ENCODE data around the gene CDON.
"Not testable (repeated sequence)": the region's sequence is repeated elsewhere in the genome, so short reads cannot be mapped to it uniquely, and the experiment has no call there.

Gene CDON

DNA sequence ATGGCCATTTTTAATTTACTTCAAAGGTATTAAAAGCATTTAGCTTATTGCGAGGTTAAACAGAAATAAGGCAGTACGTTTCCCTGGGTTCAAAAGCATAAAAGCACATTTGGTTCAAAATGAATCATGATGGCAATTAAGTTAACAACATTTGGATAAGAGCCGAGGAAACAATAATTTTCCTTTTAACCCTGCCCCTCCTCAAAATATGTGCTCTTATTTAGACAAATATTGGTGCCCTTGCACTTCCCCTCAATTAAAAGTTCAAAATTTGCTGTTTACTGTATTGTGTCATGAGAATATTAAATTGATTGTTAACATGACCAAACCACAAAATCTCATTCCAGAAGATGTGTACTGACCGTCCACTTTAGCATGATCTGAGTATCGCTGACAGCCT, 68.2 kb downstream of the CDON start:
- no peak for DNase-seq (ENCODE audit: low read depth in 2 of 2)

DNA sequence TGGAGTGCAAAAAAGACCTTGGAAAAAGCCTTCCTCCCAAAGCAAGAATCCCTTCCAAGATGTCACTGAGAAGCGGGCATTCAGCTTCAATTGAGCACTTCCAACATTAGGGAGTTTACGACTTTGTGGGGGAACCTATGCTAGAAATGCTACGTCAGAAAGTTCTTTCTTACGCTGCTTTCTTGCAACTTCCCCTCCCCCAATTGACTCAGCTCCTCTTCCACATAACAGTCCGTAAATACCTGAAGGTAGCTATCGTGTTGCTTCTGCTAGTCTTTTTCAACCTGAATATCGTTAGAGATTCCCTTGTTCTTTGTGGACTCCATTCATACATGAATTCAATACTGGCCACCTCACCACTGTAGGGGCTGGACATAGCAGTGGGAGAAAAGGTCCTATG, 69.8 kb downstream of the CDON start:
- no peak for DNase-seq (ENCODE audit: low read depth in 2 of 2)

DNA sequence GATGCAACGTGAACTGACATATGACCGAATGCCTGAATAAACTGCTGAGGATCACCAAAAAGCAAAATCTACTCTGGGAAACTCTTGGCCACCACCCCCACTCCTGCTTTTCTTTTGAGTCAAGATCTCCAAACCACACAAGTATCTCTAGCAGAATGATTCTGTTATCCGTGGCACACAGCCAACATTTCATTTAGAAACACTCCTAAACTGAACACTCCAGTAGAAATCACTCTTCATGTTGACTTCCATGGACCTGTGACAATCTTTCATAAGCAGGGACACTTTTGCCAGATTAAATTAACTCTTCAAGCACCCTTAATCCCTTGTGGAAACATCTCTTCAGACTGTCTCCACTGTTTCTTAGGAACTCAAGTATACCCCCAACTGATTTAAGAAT, 72.4 kb downstream of the CDON start:
- DNase-seq (ENCODE audit: low read depth in 2 of 2) = no peak

DNA sequence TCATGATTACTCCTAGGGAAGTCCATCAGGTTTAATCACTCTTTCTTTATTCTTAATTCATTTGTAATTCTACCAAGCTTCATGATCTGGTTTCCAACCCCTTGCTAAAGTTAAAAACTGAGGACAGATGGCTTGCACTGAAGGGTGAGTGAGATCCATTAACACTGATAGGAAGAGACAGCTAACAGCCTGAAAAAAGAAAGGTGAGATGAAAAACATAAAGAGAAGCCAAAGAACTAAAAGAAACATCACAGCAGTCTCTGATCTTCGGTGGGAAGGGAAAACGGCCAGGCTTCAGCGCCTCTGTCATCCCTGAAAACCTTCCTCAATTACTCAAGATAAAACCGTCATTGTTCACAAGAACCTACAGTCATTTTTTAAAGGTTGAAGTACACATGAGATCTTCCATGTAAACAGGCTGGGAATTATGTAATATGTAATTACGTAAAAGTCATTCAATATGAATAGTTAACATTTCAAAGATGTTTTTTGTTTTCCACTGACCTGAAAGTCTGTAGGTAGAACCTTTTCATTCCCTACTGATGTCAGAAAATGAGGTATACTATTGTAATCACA, 75.5 kb downstream of the CDON start:
- no peak for DNase-seq (ENCODE audit: low read depth in 2 of 2)

DNA sequence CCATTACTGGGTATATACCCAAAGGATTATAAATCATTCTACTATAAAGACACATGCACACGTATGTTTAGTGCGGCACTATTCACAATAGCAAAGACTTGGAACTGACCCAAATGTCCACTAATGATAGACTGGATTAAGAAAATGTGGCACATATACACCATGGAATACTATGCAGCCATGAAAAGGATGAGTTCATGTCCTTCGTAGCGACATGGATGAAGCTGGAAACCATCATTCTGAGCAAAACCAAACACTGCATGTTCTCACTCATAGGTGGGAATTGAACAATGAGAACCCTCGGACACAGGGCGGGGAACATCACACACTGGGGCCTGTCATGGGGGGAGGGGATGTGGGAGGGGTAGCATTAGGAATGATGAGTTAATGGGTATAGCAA, 76.7 kb downstream of the CDON start:
- not testable (repeated sequence) for DNase-seq (ENCODE audit: low read depth in 2 of 2)

DNA sequence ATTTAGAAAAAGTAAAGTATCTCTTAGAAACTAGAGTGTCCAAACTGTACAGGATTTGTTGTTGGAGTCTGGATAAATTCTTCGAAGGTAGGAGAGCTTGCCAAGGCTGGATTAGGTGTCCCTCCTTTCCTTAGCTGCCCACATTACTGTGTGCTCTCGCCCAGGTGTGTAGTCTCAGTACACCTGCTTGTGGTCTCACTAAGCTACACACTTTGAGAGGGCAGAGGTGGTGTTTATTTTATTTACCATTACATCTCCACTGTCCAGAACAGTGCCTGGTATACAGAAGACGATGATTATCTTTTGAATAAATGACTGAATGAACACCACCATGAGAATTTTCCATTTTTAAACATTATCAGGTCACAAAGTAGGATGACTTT, 80.3 kb downstream of the CDON start:
- no peak for DNase-seq (ENCODE audit: low read depth in 2 of 2)

DNA sequence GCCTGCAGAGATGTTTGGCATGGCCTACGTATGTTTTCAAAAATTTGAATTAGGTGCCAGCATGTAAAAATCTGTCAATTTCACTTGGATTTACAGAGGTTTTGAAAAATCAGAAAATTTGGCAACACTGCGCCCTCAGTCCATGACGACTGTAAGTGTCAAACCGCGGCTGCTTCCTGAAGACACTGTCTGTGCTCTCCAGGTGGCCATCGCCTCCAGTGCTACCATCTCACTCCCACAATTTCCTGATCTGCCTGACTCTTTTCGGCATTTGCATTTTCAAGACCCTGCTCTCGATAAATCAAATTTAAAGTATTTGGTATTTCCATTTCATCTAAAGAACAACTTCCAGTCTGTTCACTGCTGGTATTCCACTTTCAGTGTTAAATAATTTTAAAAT, 82.2 kb downstream of the CDON start:
- DNase-seq (ENCODE audit: low read depth in 2 of 2) = no peak

DNA sequence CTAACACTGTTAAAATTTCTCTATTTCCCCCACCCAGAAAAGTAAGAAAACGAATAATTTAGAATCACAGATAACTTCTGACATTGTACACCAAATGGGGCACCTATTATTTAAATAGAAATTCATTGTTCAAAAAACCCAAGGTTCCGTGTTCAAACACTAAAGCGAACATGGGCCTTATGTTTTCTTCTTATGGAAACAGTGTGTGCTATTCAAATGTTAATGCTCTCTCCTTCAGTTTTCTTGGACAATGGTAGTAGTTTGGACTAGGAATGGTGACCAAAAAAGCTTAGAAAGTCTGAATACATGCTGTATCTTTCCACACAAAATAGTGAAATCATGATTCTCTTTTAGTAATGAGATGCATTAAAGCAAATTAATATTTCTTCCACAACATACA, 83.2 kb downstream of the CDON start:
- DNase-seq (ENCODE audit: low read depth in 2 of 2) = no peak

DNA sequence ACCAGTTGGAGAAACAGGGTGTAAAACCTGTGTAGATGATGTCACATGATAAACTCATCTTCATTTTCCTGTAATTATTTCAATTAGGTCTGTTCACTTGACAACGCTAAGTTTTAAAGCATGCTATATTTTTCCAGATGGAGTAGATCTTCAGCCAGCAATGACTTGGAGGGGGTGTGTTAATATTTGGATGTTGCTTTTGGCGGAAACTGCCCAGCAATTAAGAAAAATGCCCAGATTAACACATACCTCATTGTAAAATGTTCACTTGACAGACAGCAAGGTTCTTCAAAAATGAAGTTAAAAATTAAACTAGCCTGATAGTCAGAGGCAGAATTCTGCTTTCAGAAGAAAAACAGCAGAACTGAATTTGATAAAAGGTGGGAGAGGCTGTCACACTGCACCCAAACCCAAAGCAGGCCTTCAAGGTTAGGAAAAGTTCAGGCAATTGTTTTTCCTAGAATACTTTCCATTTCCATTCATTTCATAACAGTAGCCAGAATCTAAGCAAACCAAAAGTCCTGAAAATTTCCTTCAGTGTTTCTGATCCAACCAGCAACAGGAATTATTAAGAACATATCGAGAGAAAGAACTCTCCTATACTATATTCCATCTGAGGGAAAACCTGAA, 83.8 kb downstream of the CDON start:
- no peak for DNase-seq (ENCODE audit: low read depth in 2 of 2)

DNA sequence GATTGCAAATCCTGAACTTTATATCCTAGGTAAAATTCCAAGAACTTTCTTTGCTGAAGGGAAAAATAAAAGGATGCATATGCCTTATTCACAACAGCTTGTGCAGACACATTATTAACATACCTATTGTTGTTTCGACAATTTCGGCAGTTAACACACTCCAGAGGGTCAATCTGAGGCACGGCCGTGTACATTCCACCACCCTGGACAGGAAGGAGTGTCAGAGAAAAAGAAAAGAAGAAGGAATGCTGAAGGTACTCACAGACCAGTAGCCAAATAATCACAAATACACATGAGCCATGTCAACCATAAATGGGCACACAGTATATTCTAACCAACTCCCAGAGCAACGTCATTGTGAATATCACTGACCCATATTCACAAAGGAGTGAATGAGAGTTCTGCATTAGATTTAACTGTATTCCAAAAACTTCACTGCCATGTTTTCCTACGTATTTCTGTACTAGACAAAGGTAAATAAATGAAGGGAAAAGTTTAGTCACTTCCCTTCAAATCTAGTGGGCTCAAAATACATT, 84.4 kb downstream of the CDON start:
- DNase-seq (ENCODE audit: low read depth in 2 of 2) = no peak

DNA sequence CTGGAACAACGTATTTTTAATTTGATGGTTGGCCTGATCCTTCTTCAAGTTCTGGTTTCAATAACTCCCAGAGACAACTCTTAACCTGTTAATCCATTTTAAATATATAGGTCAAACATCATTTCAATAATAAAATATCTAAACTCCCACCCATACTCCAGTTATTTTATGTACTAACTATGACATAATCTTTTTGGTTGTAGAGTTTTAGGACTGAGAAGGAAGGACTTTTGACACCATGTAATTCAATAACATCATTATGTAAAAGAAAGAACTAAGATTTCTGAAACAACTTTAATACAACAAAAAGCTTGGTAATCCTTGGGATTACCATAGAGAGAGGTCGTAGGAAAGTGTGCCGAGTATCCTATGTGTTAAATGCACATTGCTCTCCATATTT, 85.3 kb downstream of the CDON start:
- DNase-seq (ENCODE audit: low read depth in 2 of 2) = no peak

DNA sequence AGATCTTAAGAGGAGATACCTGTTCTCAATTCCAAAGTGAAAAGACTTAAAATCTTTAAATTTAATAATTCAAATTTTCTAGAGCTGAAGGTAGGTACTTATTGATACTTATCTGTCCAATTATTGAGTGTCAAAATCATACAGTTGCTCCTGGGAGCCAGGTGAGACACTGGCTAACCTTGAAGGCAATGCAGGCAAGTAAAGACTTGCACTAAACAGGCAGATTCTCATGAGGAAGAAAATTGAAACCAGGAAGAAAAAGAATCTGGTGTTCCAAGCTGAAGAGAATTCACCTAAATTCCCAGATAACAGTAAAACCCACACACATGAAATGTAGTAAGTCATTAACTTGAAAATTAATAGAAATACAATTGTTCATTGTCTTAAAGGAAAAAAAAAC, 86.5 kb downstream of the CDON start:
- DNase-seq (ENCODE audit: low read depth in 2 of 2) = no peak

DNA sequence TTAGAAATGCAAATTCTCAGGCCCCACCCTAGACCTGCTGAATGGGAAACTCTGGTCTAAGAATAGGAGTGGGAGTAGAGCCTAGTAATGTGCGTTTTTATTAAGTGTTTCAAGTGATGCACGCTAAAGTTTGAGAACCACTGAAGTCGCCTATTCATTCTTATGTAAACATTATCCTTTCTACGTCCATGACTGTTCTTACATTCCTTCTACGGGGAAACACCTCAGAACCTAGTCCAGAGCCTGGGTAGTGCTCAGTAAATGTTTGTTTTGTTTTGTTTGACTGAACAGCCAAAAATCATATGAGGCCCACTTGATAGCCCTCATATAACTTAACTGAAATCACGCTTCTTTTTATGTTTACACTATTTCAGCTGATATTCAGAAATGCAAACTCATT, 87.0 kb downstream of the CDON start:
- no peak for DNase-seq (ENCODE audit: low read depth in 2 of 2)

DNA sequence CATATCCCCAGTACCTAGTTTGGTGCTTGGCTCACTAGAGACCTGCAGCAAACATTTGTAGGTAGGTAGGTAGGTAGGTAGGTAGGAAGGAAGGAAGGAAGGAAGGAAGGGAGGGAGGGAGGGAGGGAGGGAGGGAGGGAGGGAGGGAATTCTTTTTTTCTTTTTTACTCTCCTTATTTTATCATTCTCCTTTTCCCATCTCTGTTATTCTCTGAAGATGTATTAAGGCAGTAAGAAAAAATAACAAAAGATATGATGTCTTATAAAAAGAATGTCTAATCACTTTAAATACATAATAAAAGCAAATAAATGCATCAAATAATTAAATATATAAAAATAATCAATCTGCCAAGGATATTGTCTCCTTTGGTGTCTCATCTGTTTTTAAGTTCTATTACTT, 88.4 kb downstream of the CDON start:
- DNase-seq (ENCODE audit: low read depth in 2 of 2) = no peak

DNA sequence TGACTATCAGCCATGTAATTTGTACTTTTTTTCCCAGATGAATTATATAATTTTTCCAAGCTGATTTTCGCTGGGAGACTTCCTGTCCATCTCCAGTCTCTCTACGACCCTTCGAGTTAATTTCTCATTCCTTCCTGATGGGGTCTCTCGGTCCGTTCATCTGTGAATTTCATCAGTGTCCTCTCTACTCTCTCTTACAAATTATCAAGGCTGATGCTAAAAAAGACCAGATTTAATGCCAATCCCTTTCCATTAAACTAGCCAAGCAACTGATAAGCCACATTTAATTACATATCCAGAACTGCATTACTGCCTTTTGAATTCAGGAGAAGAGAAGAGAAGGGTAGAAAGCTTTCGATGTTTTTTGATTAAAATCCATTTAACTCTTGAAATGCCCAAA, 91.0 kb downstream of the CDON start:
- DNase-seq (ENCODE audit: low read depth in 2 of 2) = no peak

DNA sequence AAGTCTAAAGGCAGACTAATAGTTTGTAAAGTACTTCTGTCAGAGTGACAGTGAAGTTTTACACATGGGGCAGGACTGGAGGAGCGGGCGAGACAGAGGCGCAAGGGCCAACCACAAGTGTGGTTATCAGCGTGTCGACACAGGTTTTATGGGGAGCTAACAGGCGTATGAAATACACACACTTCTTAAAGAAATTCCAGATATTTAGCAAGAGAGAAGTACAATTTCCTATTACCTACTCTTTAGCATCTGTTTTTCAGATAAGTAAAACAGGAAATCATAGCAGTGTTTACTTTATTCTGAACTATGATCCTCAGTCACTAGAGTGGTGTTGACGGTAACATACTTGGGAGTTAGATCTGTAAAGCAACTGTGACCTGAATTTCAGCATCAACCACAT, 94.3 kb downstream of the CDON start:
- no peak for DNase-seq (ENCODE audit: low read depth in 2 of 2)

DNA sequence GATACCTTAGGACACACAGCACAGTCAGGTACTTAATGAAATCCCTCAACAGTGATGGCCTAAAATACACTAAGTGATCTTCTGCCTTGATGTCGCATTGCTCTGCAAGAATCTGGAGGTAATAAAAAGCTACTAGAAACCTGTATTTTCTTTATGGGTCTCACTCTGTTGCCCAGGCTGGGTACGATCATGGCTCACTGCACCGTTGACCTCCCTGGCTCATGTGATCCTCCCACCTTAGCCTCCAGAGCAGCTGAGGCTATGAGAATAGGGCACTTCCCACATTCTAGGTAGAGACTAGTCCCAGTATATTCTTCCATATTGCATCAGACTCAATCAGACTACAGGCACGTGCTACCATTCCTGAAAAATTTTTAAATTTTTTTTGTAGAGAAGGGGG, 95.2 kb downstream of the CDON start:
- DNase-seq (ENCODE audit: low read depth in 2 of 2) = no peak

DNA sequence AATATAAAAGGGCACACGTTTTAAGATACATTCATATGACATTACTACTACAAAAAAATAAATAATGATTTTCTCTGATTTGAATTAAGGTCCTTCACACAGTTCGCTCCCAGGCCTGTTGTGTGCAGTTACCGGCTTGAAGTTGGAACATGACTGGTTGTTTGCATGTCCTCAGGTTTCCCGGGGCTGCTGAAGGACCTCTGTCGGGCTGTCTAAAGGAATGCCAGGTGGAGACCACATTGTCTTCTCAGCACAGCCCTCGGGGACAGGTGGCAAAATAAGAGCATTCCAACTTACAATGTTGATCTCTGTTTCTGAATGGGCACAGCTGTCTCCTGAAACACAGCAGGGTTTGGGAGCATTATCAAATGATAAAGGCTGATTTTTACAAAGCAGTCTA, 101.9 kb downstream of the CDON start:
- no peak for DNase-seq (ENCODE audit: low read depth in 2 of 2)

DNA sequence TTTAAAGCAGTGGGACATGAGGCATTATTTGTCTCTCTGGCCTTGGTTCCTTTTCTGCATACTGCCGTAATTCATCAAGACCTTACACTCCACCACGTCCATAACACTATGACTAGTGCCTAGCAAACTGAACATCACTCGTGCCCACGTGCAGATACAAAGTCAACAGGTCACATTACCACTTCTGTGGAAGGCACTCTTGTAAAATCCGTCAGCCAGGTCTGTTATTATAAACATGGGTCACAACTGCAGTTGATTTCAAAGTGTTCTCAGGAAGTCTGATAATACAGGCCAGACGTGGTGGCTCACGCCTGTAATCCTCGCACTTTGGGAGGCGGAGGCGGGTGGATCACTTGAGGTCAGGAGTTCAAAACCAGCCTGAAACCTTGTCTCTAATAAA, 102.7 kb downstream of the CDON start:
- DNase-seq (ENCODE audit: low read depth in 2 of 2) = no peak

DNA sequence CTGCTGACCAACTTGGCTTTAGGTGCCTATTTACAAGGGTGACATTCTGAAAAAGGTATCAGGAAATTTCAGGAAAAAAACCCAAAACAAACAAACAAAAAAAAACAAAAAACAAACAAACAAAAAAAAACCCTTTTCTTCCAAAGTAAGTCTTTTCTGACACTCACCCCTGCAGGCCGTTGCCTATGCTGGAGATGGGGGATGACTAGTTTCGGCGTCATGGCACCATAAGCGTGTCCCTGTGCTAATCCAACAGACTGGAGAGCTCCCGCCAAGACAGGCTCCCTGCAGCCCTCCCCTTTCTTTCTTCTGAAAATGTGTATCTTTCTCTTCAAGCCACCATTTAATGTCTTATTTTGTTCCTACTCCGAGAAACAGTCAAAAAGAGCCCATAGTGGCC, 103.2 kb downstream of the CDON start:
- no peak for DNase-seq (ENCODE audit: low read depth in 2 of 2)

DNA sequence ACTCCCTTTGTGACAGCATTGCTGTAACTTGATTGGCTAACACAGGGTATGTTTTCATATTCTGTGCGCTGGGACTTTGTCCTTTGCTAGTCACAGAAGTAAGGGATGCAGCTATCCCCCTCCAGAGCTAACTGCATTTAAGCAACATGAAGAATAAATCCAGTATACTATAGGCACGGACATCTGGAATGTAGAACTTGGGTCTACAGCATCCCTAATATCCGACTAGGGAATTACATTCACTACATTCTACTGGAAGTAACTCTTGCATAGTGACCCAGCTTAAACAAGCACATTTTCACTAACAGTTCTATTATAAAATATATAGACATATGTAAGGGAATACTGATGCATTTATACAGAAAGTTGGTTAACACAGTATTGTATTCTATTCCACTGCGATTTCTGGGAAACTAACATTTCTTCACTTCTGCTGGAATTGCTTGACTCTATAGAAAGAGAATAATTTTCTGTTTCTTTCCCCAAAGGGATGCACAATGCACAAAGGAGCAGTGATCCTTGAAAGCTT, 103.7 kb downstream of the CDON start:
- DNase-seq (ENCODE audit: low read depth in 2 of 2) = no peak

DNA sequence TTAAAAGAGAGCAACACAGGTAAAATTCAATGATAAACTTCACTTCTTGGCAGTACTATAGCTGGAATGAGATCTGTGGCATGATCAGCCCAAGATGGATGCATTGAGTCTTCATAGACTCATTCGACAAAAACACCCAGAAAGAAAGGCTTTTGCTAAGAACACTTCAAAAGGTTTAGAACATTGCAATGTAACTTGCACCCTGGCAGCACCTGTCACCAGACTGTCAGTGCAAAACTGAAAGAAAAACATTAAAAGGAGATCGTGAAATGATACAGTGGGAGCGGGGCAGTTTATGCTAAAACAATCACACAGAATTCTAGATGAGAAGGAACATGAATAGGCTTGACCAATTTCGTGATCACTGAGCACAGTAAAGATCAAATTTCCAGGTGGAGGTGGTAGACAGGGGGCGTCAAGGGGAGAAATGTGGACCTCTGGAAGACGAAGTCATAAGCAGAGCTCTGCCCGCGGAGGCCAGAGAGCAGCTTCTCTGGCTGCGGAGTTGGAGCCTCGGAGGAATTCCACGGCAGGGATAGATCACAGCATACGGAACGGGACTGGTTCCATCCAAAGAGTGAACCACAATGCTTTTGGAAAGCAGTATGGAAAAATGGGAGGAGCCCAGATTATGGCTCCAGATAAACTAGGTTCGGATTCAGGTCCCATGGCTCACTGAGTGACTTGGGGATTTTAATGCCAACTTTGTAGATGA, 104.9 kb downstream of the CDON start:
- no peak for DNase-seq (ENCODE audit: low read depth in 2 of 2)

Measured in stimulated activated CD4-positive, alpha-beta T cell treated with anti-CD3 and anti-CD28 coated beads, Interleukin-1b, Interleukin-23, amount 100 ng/mL, for 4 hours (primary cell).